HG03469 (cell line): Measurements from ENCODE around the gene FOXP3.

ENCODE experiments used
- ATAC-seq: cut with Tn5 transposase; IDR thresholded peaks from one replicate; pipeline ENCODE4 v1.9.1; 2021; ENCODE audit warnings: mild to moderate bottlenecking, moderate library complexity, moderate number of reproducible peaks; ENCODE audit not compliant: unreplicated experiment

Gene FOXP3

GRCh38 chrX:49276207-49276606, 11.7 kb upstream of the FOXP3 start:
- no peak for ATAC-seq

DNA sequence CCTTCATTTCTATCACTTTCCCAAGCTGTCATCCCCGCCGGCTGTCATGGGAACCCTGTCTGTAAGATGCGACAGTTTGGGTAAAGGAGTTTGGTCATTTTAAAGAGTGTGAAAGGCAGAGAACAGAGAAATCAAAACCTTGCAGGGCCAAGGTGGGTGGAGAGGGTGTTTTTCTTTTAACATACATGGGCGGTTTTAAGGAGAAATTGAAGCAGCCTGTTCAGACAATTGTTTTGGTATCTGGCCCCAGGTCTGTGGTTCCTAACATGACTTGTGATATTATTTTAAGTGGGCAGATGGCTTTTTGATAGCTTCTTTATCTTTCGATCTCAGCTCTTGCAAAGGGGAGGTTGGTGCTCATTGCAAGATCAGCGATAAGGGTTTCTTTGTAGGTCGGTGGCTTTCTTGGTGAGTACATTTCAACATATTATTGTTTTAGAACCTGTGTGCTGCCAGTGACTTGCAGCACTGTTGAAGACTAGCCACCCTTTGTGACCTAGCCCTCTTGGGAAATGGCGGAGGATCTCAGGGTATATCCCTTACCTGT, 8.7 kb upstream of the FOXP3 start:
- no peak for ATAC-seq

DNA sequence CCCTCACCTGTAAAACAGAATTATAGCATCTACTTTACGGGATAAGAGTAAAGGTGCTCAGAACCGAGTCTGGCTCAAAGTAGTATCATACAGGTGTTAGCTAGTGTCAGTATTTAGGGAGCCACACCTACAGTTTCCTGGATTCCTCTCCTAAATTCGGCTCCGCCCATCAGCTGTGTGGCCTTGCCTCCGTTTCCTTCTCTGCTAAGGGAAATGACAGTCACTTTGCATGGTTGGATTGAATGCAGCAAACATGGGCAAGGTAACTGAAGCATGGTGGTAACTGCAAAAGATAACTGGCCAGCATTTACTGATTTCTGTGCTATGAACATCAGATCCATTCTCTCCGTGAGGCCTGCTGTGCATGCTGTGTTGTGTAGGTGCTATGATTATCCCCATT, 7.9 kb upstream of the FOXP3 start:
- ATAC-seq = no peak

GRCh38 chrX:49271341-49271740, 6.8 kb upstream of the FOXP3 start:
- no peak for ATAC-seq

GRCh38 chrX:49270249-49270921, 5.9 kb upstream of the FOXP3 start:
- ATAC-seq = no peak

- peak; percentile 8 for ATAC-seq
Measured at GRCh38 chrX:49269767-49270248, 5.3 kb upstream of the FOXP3 start, which contains the start of gene PPP1R3F. PPP1R3F (plus strand) TSS chrX:49269793; CDS start chrX:49269870, 77 bp downstream.

DNA sequence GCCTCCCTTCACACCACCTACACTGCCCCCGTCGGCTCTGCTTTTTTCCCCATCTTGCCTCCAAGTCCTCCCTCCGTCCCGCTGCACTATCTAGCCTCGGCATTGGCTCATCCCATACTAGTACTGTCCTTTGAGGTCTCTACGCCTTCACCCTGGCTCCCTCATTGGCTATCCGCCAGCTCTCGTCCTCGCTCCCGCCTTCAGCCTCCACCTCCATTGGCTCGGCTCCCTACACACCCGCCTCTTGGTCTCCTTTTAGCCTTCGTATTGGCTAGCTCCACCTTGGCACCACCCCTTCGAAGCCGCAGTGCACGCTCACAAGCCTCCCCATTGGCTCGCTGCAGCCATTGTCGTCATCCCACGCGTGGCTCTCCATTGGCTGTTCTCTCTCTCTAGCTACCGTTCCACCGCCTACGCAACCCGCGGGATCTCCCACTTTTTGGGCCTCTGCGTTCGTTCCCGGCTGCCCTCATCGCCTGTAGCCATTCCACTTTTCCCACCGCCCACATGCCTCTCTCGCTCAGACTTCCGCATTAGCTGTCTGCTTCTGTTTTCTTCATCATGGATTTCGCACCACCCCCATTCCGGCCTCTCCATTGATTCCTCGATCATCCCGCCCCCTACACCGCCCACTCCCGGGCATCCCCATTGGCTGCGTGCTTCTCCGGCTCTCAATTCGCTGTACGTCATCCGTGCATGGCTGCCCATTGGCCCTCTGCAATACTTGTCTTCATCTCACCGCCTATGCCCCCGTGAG, 4.7 kb upstream of the FOXP3 start:
- ATAC-seq = peak; percentile 85

GRCh38 chrX:49268702-49269009, 4.1 kb upstream of the FOXP3 start:
- ATAC-seq = no peak

GRCh38 chrX:49266523-49267445, 2.3 kb upstream of the FOXP3 start:
- no peak for ATAC-seq

GRCh38 chrX:49263631-49264030, 879 bp downstream of the FOXP3 start:
- no peak for ATAC-seq

DNA sequence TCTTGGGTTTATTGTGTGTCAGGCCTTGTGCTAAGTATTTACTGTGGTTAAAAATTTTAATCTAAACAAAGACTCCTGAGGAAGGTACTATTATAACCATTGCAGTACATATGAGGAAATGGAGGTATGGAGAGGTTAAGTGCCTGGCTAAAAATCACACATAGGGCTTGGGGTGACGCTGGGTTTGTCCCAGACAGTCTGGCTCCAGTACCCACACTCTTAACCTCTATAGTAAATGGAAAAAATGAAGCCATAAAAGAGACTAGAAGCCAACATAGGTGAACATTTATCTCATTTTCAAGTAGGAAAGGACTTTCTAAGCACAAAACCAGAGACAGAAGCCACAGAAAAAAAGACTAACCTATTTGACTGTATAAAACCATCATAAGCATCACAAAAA, 1.9 kb downstream of the FOXP3 start:
- no peak for ATAC-seq

- ATAC-seq = no peak
Measured at GRCh38 chrX:49260221-49260985, 4.1 kb downstream of the FOXP3 start.

GRCh38 chrX:49258749-49259124, 5.8 kb downstream of the FOXP3 start:
- ATAC-seq = no peak

GRCh38 chrX:49257846-49258748, 6.4 kb downstream of the FOXP3 start:
- no peak for ATAC-seq

GRCh38 chrX:49257074-49257790, 7.3 kb downstream of the FOXP3 start:
- no peak for ATAC-seq

GRCh38 chrX:49256268-49256995, 8.1 kb downstream of the FOXP3 start:
- ATAC-seq = no peak

DNA sequence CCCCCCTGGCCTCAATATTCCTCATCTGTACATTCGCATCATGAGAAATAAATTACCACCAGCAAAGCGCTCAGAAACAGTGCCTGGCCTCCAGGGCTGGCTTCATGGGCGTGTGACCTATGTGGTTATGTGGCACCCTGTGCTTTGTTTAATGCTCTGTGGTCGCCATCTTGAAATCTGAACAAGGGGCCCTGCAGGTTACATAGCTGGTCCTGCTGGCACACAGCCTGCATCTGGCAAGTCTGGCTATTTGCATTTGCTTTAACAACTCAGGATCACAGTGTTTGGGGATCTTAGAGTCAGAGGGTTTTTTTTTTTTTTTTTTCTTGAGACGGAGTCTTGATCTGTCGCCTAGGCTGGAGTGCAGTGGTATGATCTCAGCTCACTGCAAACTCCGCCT, 9.9 kb downstream of the FOXP3 start:
- ATAC-seq = no peak

- no peak for ATAC-seq
Measured at GRCh38 chrX:49251325-49251724, 13.2 kb downstream of the FOXP3 start.
